Fibroblast of upper back skin (primary cell): ENCODE measurements around the gene ZNF627.
"Not testable (repeated sequence)": the region's sequence is repeated elsewhere in the genome, so short reads cannot be mapped to it uniquely, and the experiment has no call there.

Source experiments
- DNase-seq: peaks from one replicate; pipeline ENCODE4 v3.0.0-alpha.2; 2013

Gene ZNF627

GRCh38 chr19:11576227-11576626, 21.1 kb upstream of the ZNF627 start:
- DNase-seq: no peak

- no peak for DNase-seq
Observed at GRCh38 chr19:11577451-11578257, 19.6 kb upstream of the ZNF627 start, which contains the start of gene ACP5. ACP5 (minus strand) TSS chr19:11577645; CDS start chr19:11577317, 328 bp downstream.

GRCh38 chr19:11578258-11579142, 18.8 kb upstream of the ZNF627 start:
- no peak for DNase-seq

- DNase-seq: no peak
Observed at GRCh38 chr19:11580116-11580515, 17.2 kb upstream of the ZNF627 start.

- no peak for DNase-seq
Observed at GRCh38 chr19:11581740-11582139, 15.5 kb upstream of the ZNF627 start.

- DNase-seq: no peak
Observed at GRCh38 chr19:11586331-11586730, 11.0 kb upstream of the ZNF627 start.

GRCh38 chr19:11587302-11587974, 9.8 kb upstream of the ZNF627 start:
- peak; percentile 70 for DNase-seq

GRCh38 chr19:11587975-11588631, 9.2 kb upstream of the ZNF627 start:
- DNase-seq: no peak

GRCh38 chr19:11594084-11594483, 3.2 kb upstream of the ZNF627 start:
- DNase-seq: no peak

GRCh38 chr19:11596156-11596555, 1.1 kb upstream of the ZNF627 start:
- DNase-seq: no peak

GRCh38 chr19:11598103-11598483, 810 bp downstream of the ZNF627 start:
- DNase-seq: no peak

GRCh38 chr19:11598746-11599145, 1.5 kb downstream of the ZNF627 start:
- DNase-seq: no peak

GRCh38 chr19:11599704-11600103, 2.4 kb downstream of the ZNF627 start:
- DNase-seq: not testable (repeated sequence)

GRCh38 chr19:11606484-11606883, 9.2 kb downstream of the ZNF627 start:
- DNase-seq: no peak

GRCh38 chr19:11611730-11612129, 14.4 kb downstream of the ZNF627 start:
- no peak for DNase-seq

GRCh38 chr19:11612816-11613511, 15.7 kb downstream of the ZNF627 start:
- DNase-seq: no peak

GRCh38 chr19:11617180-11618062, 20.1 kb downstream of the ZNF627 start:
- no peak for DNase-seq

- DNase-seq: no peak
Observed at GRCh38 chr19:11620553-11620952, 23.3 kb downstream of the ZNF627 start.

- not testable (repeated sequence) for DNase-seq
Observed at GRCh38 chr19:11622401-11622800, 25.1 kb downstream of the ZNF627 start.

GRCh38 chr19:11624069-11624463, 26.8 kb downstream of the ZNF627 start:
- peak; percentile 46 for DNase-seq

- no peak for DNase-seq
Observed at GRCh38 chr19:11626252-11626651, 29.0 kb downstream of the ZNF627 start.
